ENCODE measurements around the gene OGFR.

The OGFR gene

GRCh38 chr20:62799873-62800272 is 4.8 kb upstream of the OGFR start:
- DNase-seq (ENCODE audit: low spot score) = no peak

GRCh38 chr20:62800314-62801259 is 4.0 kb upstream of the OGFR start:
- no peak for DNase-seq (ENCODE audit: low spot score)

- no peak for DNase-seq (ENCODE audit: low spot score)
These were observed 3.2 kb upstream of the OGFR start for GRCh38 chr20:62801284-62802010.

- DNase-seq (ENCODE audit: low spot score) = no peak
These were observed 2.5 kb upstream of the OGFR start for GRCh38 chr20:62802026-62802712.

- no peak for DNase-seq (ENCODE audit: low spot score)
These were observed 511 bp upstream of the OGFR start for GRCh38 chr20:62804021-62804626.

- no peak for DNase-seq (ENCODE audit: low spot score)
These were observed 598 bp downstream of the OGFR start for GRCh38 chr20:62805155-62805710.

- DNase-seq (ENCODE audit: low spot score) = no peak
These were observed 1.2 kb downstream of the OGFR start for GRCh38 chr20:62805711-62806382.

- DNase-seq (ENCODE audit: low spot score) = no peak
These were observed 1.9 kb downstream of the OGFR start for GRCh38 chr20:62806383-62807050.

GRCh38 chr20:62807444-62808210 is 3.0 kb downstream of the OGFR start:
- no peak for DNase-seq (ENCODE audit: low spot score)

- peak; percentile 71 for DNase-seq (ENCODE audit: low spot score)
These were observed 3.7 kb downstream of the OGFR start for GRCh38 chr20:62808211-62808865.

GRCh38 chr20:62809530-62810428 is 5.1 kb downstream of the OGFR start:
- no peak for DNase-seq (ENCODE audit: low spot score)

GRCh38 chr20:62811320-62811719 is 6.7 kb downstream of the OGFR start:
- DNase-seq (ENCODE audit: low spot score) = no peak

GRCh38 chr20:62811720-62812119 is 7.1 kb downstream of the OGFR start:
- DNase-seq (ENCODE audit: low spot score) = no peak

GRCh38 chr20:62812181-62812906 is 7.7 kb downstream of the OGFR start:
- DNase-seq (ENCODE audit: low spot score) = no peak

GRCh38 chr20:62812907-62813200 is 8.2 kb downstream of the OGFR start:
- DNase-seq (ENCODE audit: low spot score) = no peak

GRCh38 chr20:62813588-62813987 is 9.0 kb downstream of the OGFR start:
- no peak for DNase-seq (ENCODE audit: low spot score)

GRCh38 chr20:62814060-62814708 is 9.5 kb downstream of the OGFR start:
- no peak for DNase-seq (ENCODE audit: low spot score)
